Gastrocnemius medialis (tissue), 4 donors: ENCODE data around the gene KCND1. TPM values are rescaled to one million over a fixed set of nuclear protein-coding genes. Genes with fewer than 3 reads are reported as not detected.

ENCODE experiments used
- ATAC-seq, 2 donors: fragments of 150-250 bp; one replicate each; pipeline ENCODE4 v1.9.1; 2016
- DNase-seq, 2 donors: peaks; one replicate each; pipeline ENCODE4 v3.0.0-alpha.2; 2019
- H3K27ac ChIP-seq, 4 donors: fragments of 200-600 bp; sonication (generic); 1 replicate in 1 of 4; 2 replicates in 3 of 4; pipeline ENCODE4 v1.5.1; 2016 to 2018; ENCODE audit warnings: mild to moderate bottlenecking in 2 of 4, moderate library complexity in 1 of 4
- H3K27me3 ChIP-seq, 3 donors: fragments of 200-600 bp; sonication (generic) in 2 of 3; 1 replicate in 1 of 3; 2 replicates in 2 of 3; pipeline versions ENCODE4 v1.5.1 to v1.6.0; 2016 to 2019; ENCODE audit warnings: mild to moderate bottlenecking in 1 of 3, moderate library complexity in 1 of 3
- H3K36me3 ChIP-seq, 2 donors: fragments of 200-600 bp; sonication (generic) in 1 of 2; one replicate each; pipeline ENCODE4 v1.5.1; 2017 to 2018
- H3K4me1 ChIP-seq, 2 donors: fragments of 200-600 bp; sonication (generic) in 1 of 2; one replicate each; pipeline ENCODE4 v1.5.1; 2016 to 2017; ENCODE audit warnings: mild to moderate bottlenecking in 2 of 2
- H3K4me3 ChIP-seq, 4 donors: fragments of 200-600 bp; sonication (generic) in 3 of 4; 1 replicate in 1 of 4; 2 replicates in 3 of 4; pipeline ENCODE4 v1.5.1; 2016 to 2019; ENCODE audit warnings: mild to moderate bottlenecking in 2 of 4
- H3K9me3 ChIP-seq, 3 donors: fragments of 200-600 bp; sonication (generic) in 2 of 3; 1 replicate in 1 of 3; 2 replicates in 2 of 3; pipeline ENCODE4 v1.5.1; 2016 to 2019
- POLR2A ChIP-seq, 2 donors: fragments of 450-650 bp; IDR thresholded peaks; one replicate each; pipeline ENCODE4 v1.6.1; 2017; ENCODE audit warnings: antibody characterized with exemption in 2 of 2, mild to moderate bottlenecking in 2 of 2, moderate library complexity in 2 of 2
- in situ Hi-C, 4 donors: fragments of 200-750 bp; cut with MboI; loops; one replicate each; pipeline versions ENCODE4 v1.15.0 to v1.8.0; 2017; ENCODE audit warnings: low sequenced_read_pairs in 4 of 4
- intact Hi-C: fragments of 100-400 bp; cut with DNase I; formaldehyde crosslinking; loops from one replicate; pipeline ENCODE4 v1.15.1; 2023; ENCODE audit warnings: low total_unique reads
- total RNA-seq, 4 donors: library from RNA; depleted of rRNA; stranded (reverse); fragments of >200 nt; gene quantifications; one replicate each; pipeline versions ENCODE4 v1.1.0 to v1.2.3, GENCODE V29; 2016
- TF ChIP-seq, protein P1 (sequence below), 5 experiments: fragments of 450-650 bp in 3 of 5; fragments of 200-600 bp in 2 of 5; sonication (generic) in 2 of 5; IDR thresholded peaks in 4 of 5; conservative IDR thresholded peaks in 1 of 5; 1 replicate in 4 of 5; 2 replicates in 1 of 5; pipeline ENCODE4 v1.5.1; 2016 to 2019; ENCODE audit warnings: antibody characterized with exemption in 5 of 5, mild to moderate bottlenecking in 3 of 5, moderate library complexity in 3 of 5

Gene KCND1
- total RNA-seq, 4 donors from 2014 or later = 0.09 to 1.2 (median 0.77) TPM

DNA sequence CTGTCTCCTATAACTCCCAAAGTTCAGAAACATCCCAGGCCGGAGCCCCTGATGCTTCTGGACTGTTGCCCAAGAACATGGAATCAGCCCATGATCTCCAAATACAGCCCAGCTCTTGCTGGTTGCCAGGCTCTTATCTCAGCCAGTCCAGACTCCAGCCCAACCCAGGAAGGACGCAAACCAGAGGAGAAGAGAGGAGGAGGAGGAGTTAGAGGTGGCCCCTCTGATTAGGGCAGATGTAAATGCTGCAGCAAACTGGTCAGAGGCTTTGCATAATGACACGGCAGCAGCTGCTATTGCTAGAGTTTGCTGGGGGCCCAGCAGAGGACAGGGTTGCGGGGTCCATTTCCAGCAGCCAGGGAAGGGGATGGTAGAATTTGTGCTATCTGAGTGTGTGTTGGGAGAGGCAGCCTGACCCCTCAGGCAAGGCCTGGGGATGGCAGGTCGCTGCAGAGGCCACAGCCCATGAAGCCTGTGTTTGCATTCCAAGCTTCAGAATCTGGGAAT lies 10.0 kb downstream of the KCND1 start:
- Histone ChIP-seq H3K4me3 (no peak overlapping the region), H3K27me3 (no peaks in the 10 kb centered on the region), H3K27ac (no peak overlapping the region), H3K9me3 (no peaks in the 10 kb centered on the region), H3K36me3 (no peaks in the 10 kb centered on the region), H3K4me1 (peaks cover 0 to under 1% of the 10 kb centered on the region in 2 donors)
- DNase-seq (peak in 1 of 2 donors; percentile 14), ATAC-seq (no peak)
- in situ Hi-C loops (loop anchor here in 1 of 4 donors (5.0 kb wide), 1 partner anchor 81 kb away; the partner anchor contains the start of gene TFE3), intact Hi-C loops (no loop called here)
- TF ChIP-seq, protein P1, sequence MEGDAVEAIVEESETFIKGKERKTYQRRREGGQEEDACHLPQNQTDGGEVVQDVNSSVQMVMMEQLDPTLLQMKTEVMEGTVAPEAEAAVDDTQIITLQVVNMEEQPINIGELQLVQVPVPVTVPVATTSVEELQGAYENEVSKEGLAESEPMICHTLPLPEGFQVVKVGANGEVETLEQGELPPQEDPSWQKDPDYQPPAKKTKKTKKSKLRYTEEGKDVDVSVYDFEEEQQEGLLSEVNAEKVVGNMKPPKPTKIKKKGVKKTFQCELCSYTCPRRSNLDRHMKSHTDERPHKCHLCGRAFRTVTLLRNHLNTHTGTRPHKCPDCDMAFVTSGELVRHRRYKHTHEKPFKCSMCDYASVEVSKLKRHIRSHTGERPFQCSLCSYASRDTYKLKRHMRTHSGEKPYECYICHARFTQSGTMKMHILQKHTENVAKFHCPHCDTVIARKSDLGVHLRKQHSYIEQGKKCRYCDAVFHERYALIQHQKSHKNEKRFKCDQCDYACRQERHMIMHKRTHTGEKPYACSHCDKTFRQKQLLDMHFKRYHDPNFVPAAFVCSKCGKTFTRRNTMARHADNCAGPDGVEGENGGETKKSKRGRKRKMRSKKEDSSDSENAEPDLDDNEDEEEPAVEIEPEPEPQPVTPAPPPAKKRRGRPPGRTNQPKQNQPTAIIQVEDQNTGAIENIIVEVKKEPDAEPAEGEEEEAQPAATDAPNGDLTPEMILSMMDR (IDR thresholded peaks at IDR 0.05 in 4 of 5, conservative IDR thresholded peaks at IDR 0.05 in 1 of 5) = no peak
- TF ChIP-seq POLR2A (IDR thresholded peaks at IDR 0.05) = no peak

DNA sequence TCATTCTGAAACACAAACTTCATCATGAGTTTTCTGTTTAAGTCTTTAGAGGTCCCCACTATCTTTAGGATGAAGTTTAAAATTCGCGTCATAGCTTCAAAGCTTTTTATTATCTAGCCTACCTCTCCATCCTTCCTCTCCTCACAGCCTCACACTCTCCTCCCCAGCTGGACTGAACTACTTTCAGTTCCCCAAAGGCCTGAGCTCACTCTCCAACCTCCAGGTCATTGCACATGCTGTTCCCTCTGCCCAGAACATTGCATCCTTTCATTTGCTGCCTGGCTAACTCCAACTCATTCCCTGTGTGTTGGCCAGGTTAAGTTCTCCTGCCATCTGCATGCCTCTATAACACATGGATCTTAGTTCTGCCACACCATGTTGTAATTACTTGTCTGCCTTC lies 11.4 kb downstream of the KCND1 start:
- DNase-seq = peak in 1 of 2 donors; percentile 49
- no peaks in the 10 kb centered on the region for H3K36me3 ChIP-seq
- TF ChIP-seq POLR2A (IDR thresholded peaks at IDR 0.05) = no peak
- TF ChIP-seq, protein P1 (IDR thresholded peaks at IDR 0.05 in 4 of 5, conservative IDR thresholded peaks at IDR 0.05 in 1 of 5) = no peak
- peaks cover 5 to 12% of the 10 kb centered on the region in 2 donors for H3K4me1 ChIP-seq
- no peaks in the 10 kb centered on the region for H3K27me3 ChIP-seq
- no peaks in the 10 kb centered on the region for H3K9me3 ChIP-seq
- in situ Hi-C loops (loop anchor here in 1 of 4 donors (5.0 kb wide), 1 partner anchor 82 kb away; the partner anchor contains the start of gene TFE3), intact Hi-C loops (no loop called here)
- ATAC-seq = no peak
- peak overlapping the region in 2 of 4 donors; percentile 95 for H3K27ac ChIP-seq
- no peak overlapping the region for H3K4me3 ChIP-seq

DNA sequence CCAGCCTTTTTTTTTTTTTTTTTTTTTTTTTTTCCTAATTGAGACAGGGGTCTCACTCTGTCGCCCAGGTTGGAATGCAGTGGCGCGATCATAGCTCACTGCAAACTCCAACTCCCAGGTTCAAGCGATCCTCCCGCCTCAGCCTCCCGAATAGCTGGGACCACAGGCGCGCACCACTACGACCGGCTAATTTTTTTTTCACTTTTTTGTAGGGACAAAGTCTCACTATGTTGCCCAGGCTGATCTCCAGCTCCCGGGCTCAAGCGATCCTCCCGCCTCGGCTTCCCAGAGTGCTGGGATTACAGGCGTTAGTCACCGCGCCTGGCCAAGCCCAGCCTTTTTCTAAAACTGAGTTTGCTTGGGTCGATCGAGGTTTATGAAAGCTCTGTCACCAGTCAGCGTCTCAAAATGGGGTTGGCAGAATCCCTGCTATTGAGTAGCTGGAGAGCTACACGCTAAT lies 13.0 kb downstream of the KCND1 start:
- Histone ChIP-seq H3K9me3 (no peaks in the 10 kb centered on the region), H3K27ac (peak overlapping the region; percentile 86 to 95 (median 94)), H3K4me1 (peaks cover 6 to 12% of the 10 kb centered on the region in 2 donors), H3K36me3 (no peaks in the 10 kb centered on the region), H3K27me3 (no peaks in the 10 kb centered on the region), H3K4me3 (peak overlapping the region; percentile 58 to 75 (median 63))
- DNase-seq (peak in 1 of 2 donors; percentile 50), ATAC-seq (peak; percentile 14 to 32)
- in situ Hi-C loops = no loop called here
- intact Hi-C loops = loop anchor here (1.0 to 5.0 kb wide), 2 partner anchors 85 to 156 kb away; partner anchors contain the start of genes HDAC6 and TFE3
- no peak for TF ChIP-seq POLR2A (IDR thresholded peaks at IDR 0.05)
- TF ChIP-seq, protein P1 (IDR thresholded peaks at IDR 0.05 in 4 of 5, conservative IDR thresholded peaks at IDR 0.05 in 1 of 5) = no peak

DNA sequence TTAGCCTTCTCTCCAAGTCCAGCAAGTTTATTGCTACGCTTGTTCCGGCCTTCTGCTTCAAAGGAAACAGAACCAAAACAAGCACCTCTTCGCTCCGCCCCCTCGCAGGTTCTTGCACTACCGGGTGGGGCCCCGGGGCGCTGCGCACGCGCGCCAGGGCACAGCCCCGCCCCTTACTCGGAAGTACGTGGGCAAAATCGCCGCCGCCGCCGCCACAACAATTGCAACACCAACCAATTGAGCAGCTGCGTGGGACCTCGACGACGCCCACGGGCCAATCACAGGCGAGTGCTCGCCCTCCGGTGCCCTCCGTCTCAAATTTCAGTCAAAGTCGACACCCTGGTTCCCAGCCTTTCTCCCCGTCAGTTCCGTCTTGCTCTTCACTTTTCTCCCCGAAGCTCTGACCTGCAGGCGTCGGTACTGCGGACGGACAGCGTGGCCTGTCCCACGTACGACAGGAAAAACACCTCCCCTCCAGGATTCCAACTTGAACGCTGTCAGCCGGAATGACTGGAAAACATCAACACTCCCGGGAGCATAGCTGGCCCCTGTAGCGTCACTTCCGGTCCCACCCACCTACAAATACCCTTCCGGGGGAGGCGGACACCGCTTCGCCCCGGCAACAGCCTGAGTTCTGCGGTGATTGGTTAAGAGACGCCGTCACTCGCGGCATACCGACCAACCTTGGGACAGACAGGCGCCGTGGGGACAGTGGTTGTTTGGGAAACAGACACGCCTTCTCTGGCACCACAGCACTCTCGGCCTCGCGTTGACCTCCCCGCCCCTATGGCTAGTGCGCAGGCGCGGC lies 13.6 kb downstream of the KCND1 start:
- in situ Hi-C loops = no loop called here
- intact Hi-C loops = loop anchor here (1.0 to 5.0 kb wide), 3 partner anchors 39 to 156 kb away; partner anchors contain the start of genes HDAC6, PIM2 and TFE3
- peak; percentile 95 to 98 for DNase-seq

More for the DNA sequence above, 13.6 kb downstream of the KCND1 start:
- TF ChIP-seq, protein P1 (IDR thresholded peaks at IDR 0.05 in 4 of 5, conservative IDR thresholded peaks at IDR 0.05 in 1 of 5) = no peak
- peak; percentile 50 to 64 for TF ChIP-seq POLR2A (IDR thresholded peaks at IDR 0.05)
- Histone ChIP-seq H3K27me3 (no peaks in the 10 kb centered on the region), H3K4me3 (peak overlapping the region; percentile 59 to 75 (median 66)), H3K27ac (peak overlapping the region; percentile 86 to 95 (median 94)), H3K36me3 (no peaks in the 10 kb centered on the region), H3K4me1 (peaks cover 9 to 15% of the 10 kb centered on the region in 2 donors), H3K9me3 (no peaks in the 10 kb centered on the region)
- peak; percentile 86 for ATAC-seq
